Sigmoid colon (tissue), 4 donors: ENCODE results near the gene GALNT13.

Experiments
- EP300 ChIP-seq, 4 donors: sonication (generic); formaldehyde crosslinking; IDR thresholded peaks; one replicate each; pipeline ENCODE4 v1.6.1; 2017; ENCODE audit warnings: antibody characterized with exemption in 4 of 4
- POLR2AphosphoS5 ChIP-seq, 4 donors: sonication (generic); formaldehyde crosslinking; IDR thresholded peaks; one replicate each; pipeline ENCODE4 v1.6.1; 2017; ENCODE audit warnings: antibody characterized with exemption in 4 of 4
- TF ChIP-seq, protein P1 (sequence below), 4 experiments: fragments of 450-650 bp in 3 of 4; fragments of 200-600 bp in 1 of 4; IDR thresholded peaks; one replicate each; pipeline ENCODE4 v1.5.1; 2016 to 2019; ENCODE audit warnings: antibody characterized with exemption in 4 of 4, mild to moderate bottlenecking in 3 of 4, moderate library complexity in 2 of 4

DNA sequence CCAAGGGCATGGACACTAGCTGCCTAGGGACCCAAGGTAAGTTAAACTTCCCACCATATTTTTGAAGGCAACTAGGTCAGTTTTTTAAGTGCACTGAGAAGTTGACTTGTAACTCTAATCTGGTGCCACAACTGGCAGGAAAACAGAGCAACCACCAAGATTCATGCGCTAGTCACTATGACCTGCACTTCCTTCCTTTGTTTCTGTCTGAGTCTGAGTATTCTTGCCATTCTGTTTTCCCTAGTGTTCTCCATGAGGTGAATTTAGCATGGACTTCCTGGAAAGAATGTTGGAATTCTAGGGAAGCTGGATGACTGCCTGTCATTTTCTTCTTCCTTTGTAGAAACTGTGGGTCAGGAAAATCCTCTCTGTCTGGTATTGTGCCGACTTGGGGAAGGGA is 249.0 kb downstream of the GALNT13 start:
- TF ChIP-seq, protein P1, sequence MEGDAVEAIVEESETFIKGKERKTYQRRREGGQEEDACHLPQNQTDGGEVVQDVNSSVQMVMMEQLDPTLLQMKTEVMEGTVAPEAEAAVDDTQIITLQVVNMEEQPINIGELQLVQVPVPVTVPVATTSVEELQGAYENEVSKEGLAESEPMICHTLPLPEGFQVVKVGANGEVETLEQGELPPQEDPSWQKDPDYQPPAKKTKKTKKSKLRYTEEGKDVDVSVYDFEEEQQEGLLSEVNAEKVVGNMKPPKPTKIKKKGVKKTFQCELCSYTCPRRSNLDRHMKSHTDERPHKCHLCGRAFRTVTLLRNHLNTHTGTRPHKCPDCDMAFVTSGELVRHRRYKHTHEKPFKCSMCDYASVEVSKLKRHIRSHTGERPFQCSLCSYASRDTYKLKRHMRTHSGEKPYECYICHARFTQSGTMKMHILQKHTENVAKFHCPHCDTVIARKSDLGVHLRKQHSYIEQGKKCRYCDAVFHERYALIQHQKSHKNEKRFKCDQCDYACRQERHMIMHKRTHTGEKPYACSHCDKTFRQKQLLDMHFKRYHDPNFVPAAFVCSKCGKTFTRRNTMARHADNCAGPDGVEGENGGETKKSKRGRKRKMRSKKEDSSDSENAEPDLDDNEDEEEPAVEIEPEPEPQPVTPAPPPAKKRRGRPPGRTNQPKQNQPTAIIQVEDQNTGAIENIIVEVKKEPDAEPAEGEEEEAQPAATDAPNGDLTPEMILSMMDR (IDR thresholded peaks at IDR 0.05), result no peak
- no peak for TF ChIP-seq EP300 (IDR thresholded peaks at IDR 0.05)
- no peak for TF ChIP-seq POLR2AphosphoS5 (IDR thresholded peaks at IDR 0.05)
